Measurements from ENCODE around the gene S100A11. TPM values are rescaled to one million over a fixed set of nuclear protein-coding genes. Genes with fewer than 3 reads are reported as not detected.
A peak's percentile ranks its signal among the peaks of the same experiment; 100 is the strongest.
"Not testable (repeated sequence)": the region's sequence is repeated elsewhere in the genome, so short reads cannot be mapped to it uniquely, and the experiment has no call there.

The S100A11 gene
- polyA plus RNA-seq (2012; ENCODE audit: missing spikeins): 45.2 TPM

DNA sequence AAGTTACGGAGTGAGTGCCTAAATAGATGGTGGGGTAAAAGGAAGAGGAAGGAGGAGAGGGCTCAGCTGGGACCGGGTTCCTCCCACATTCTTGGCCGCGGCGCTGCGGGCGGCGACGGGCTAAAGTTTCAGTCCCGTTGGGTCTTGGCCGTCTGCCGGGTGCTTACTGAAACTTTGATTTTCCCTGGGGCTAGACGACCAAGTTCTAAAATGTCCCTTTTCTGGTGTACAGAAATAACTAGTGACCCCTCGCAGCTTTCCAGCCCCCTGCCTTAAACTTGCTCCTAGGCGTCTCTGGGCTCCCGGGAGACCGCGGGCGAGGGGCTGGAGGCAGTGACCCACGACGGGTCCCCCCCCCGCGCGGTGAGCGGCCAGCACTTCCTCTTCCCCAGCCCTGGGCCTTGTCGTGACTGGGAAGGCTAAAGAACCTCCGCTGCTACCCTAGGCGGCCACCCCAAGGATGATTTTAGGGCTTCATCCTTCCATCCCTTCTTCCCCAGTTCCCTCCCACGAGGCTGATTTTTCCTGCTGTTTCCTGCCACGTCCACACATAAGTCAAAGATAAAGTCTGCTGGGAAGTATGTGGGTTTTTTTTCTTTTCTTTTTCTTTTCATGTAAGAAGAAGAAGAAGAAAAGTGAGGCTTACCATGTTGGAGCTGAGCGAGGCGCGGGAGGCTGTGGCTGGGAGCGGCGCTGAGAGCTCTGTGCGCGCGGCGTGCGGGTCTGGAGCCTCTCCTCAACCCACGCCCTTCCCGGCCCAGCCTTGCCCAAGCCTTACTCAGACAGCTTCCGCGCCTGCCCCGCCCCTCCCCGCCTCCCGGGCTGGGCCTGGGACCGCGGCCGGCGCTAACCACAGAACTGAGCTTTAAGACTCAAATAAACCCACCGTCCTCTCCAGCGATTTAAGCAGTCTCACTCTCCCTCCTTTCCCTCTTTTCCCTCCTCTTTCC, at the start of gene S100A11:
S100A11 (minus strand) TSS at position 738 of the 950 bp plus-strand sequence; CDS start at position 649, 89 bp downstream.
- peak; percentile 56 for DNase-seq (ENCODE audit: insufficient read length)
- TF ChIP-seq TAF1 (IDR thresholded peaks at IDR 0.05; ENCODE audit: borderline replicate concordance, low read depth, low read length) (0 out of 2 replicates have a peak, but pooled peaks have one; percentile 18), POLR2A (IDR thresholded peaks at IDR 0.05; ENCODE audit: low read depth, low read length) (peak; percentile 17; the same call in 1 of the 2 replicates), POLR2AphosphoS5 (IDR thresholded peaks at IDR 0.05; ENCODE audit: low read depth, low read length) (no peak)

DNA sequence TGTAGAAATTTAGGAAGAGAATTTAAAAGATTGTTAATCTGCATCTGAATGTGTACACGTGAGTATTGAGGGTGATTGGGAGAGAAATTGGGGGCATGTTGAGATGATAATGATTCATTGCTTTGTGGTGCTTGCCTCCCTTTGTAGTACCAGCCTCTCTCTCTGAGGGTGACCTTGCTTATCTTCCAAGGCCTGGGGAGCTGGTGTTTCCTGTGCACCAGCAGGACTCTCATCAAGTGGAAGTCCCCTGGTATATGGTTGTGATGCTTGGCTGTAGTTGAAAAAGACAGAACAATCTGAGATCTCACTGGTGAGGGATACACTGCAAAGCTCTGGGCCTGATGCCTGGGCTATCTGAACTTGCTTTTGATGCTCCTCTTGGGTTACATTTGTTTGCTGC, 48.0 kb upstream of the S100A11 start:
- no peak for FAIRE-seq
- no peak for TF ChIP-seq TAF1 (IDR thresholded peaks at IDR 0.05; ENCODE audit: borderline replicate concordance, low read depth, low read length)
- no peak for TF ChIP-seq POLR2A (IDR thresholded peaks at IDR 0.05; ENCODE audit: low read depth, low read length)
- no peak for TF ChIP-seq POLR2AphosphoS5 (IDR thresholded peaks at IDR 0.05; ENCODE audit: low read depth, low read length)
- DNase-seq (ENCODE audit: insufficient read length): no peak

More for the DNA sequence above, at the start of gene S100A11:
- no peak for FAIRE-seq

DNA sequence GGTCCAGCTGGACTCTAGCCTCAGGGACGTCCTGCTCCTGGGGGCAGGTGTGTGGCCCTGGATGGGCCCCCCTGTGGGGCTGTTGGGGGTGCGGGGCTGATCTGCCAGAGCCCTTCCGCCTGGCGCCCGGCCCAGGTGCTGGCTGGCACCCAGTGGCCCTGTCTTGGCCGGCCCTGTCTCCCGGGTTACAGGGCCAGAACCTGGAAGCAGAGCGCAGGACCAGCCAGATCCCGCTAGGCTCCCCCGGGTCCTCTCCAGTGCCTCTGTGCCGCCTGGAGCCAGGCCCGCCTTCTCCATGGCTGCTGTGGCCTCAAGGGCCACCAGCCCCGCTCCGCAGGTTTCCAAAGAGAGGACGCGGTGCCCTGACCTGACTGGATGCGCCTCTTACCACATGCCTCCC, 44.2 kb upstream of the S100A11 start:
- FAIRE-seq; DNase-seq (ENCODE audit: insufficient read length): not testable (repeated sequence)

DNA sequence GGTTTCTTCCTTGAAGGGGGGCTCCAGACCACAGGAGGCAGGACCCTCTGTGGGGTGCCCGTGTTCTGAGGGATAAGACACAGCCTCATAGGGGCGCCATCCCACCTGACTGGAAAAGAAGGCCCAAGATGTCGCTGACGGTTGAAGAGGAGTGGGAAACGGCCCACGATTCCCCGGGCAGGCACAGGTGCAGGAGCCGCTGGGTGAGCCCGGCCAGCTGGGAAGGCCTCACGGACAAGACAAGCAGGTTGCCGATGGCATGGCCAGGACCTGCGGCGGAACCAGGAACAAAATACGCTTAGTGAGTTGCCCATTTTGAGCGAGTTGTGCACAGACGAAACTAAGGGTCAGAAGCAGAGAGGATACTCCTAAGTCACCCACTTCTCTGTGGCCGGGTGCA, 43.7 kb upstream of the S100A11 start:
- not testable (repeated sequence) for FAIRE-seq; DNase-seq (ENCODE audit: insufficient read length)

DNA sequence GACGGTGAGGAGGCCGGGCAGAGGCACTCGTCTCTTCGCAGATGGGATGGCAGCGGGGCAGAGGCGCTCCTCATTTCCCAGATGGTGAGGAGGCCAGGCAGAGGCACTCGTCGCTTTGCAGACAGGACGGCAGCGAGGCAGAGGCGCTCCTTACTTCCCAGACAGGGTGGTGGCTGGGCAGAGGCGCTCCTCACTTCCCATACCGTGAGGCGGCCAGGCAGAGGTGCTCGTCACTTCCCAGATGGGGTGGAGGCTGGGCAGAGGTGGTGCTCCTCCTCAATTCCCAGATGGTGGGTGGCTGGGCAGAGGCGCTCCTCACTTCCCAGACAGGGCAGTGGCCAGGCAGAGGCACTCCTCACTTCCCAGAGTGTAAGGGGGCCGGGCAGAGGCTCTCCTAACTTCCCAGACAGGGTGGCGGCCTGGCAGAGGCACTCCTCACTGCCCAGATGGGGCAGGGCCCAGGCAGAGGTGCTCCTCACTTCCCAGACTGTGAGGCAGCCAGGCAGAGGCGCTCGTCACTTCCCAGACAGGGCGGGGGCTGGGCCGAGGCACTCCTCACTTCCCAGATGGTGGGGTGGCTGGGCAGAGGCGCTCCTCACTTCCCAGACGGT, 42.1 kb upstream of the S100A11 start:
- TF ChIP-seq POLR2AphosphoS5 (IDR thresholded peaks at IDR 0.05; ENCODE audit: low read depth, low read length) (no peak), POLR2A (IDR thresholded peaks at IDR 0.05; ENCODE audit: low read depth, low read length) (no peak), TAF1 (IDR thresholded peaks at IDR 0.05; ENCODE audit: borderline replicate concordance, low read depth, low read length) (no peak)

DNA sequence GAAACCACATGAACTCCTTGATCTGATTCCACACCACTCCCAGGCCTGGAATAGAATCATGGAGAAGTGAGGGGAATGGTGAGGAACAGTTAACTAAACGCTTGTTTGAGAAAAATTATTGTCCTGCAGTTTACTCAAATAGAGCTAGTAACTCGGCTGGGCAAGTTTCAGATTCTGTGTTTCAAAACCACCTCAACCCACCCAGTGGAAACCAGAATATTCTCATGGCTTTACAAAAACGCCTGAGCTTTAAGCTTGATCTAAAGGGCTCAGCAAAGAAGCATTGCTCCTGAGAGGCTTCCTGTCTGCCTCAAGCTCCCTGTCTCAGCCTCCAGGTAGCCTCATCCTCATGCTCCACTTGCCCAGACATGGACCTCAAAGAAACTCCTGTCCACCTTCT, 35.5 kb upstream of the S100A11 start:
- DNase-seq (ENCODE audit: insufficient read length): no peak

More for the DNA sequence above, 42.1 kb upstream of the S100A11 start:
- DNase-seq (ENCODE audit: insufficient read length): no peak
- FAIRE-seq: no peak

DNA sequence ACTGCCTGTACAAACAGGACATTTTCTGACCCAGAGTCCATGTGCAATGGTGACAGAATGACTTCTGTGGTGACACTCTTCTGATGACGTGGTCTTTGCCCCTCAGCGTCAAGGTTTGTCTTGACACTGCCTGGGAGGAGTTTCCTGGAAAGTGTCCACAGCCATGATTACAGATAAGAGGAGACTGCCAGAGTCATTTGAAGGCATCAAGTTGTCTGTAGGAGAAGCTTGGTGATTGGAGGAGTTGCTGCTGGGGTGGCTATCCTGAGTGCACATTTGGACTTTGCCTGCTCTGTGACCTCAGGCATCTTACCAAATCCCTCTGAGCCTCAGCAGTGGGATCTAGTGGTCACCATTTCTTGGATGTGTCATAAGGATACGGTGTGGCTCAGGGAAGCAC, 34.3 kb upstream of the S100A11 start:
- TF ChIP-seq TAF1 (IDR thresholded peaks at IDR 0.05; ENCODE audit: borderline replicate concordance, low read depth, low read length) (no peak), POLR2AphosphoS5 (IDR thresholded peaks at IDR 0.05; ENCODE audit: low read depth, low read length) (no peak), POLR2A (IDR thresholded peaks at IDR 0.05; ENCODE audit: low read depth, low read length) (no peak)
- no peak for DNase-seq (ENCODE audit: insufficient read length)
- FAIRE-seq: no peak

More for the DNA sequence above, 35.5 kb upstream of the S100A11 start:
- FAIRE-seq: no peak
- TF ChIP-seq POLR2A (IDR thresholded peaks at IDR 0.05; ENCODE audit: low read depth, low read length) (no peak), TAF1 (IDR thresholded peaks at IDR 0.05; ENCODE audit: borderline replicate concordance, low read depth, low read length) (no peak), POLR2AphosphoS5 (IDR thresholded peaks at IDR 0.05; ENCODE audit: low read depth, low read length) (no peak)

DNA sequence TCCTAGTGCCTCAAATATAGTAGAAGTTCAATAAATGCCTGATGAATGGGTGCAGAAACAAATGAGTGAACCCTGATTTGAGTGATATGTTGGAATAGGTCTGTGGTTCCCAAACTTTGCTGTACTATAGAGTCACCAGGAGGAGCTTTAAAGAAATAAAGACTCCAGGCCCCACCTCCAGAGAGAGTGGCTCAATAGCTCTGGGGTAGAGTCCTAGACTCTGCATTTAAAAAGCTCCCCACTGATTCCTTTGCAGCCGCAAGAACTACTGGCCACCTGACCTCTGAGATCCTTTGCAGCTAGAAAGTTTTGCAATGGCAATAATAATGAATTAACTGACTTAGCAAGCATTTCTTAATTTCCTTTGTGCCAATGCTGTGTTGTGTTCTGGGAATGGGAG, 31.1 kb upstream of the S100A11 start:
- FAIRE-seq (no peak), DNase-seq (ENCODE audit: insufficient read length) (no peak)
- no peak for TF ChIP-seq POLR2A (IDR thresholded peaks at IDR 0.05; ENCODE audit: low read depth, low read length)
- no peak for TF ChIP-seq POLR2AphosphoS5 (IDR thresholded peaks at IDR 0.05; ENCODE audit: low read depth, low read length)
- no peak for TF ChIP-seq TAF1 (IDR thresholded peaks at IDR 0.05; ENCODE audit: borderline replicate concordance, low read depth, low read length)

DNA sequence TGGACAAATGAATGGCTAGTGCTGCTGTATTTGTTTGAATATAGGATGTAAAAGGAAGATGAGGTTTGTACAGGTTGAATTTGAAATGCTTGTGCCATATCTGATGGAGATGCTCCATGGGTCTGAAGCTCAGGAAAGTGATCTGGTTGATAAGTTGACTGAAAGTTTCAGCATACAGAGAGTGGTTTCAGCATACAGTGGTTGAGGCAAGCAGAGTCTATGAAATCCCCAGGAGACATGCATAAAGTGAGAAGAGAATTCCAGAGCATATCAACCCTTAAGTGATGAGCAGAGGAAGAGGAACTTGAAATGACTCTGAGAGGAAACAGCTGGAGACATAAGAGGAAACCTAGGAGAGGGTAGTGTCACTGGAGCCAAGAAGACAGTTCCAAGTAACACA, 30.3 kb upstream of the S100A11 start:
- FAIRE-seq: no peak
- no peak for TF ChIP-seq TAF1 (IDR thresholded peaks at IDR 0.05; ENCODE audit: borderline replicate concordance, low read depth, low read length)
- no peak for TF ChIP-seq POLR2A (IDR thresholded peaks at IDR 0.05; ENCODE audit: low read depth, low read length)
- no peak for TF ChIP-seq POLR2AphosphoS5 (IDR thresholded peaks at IDR 0.05; ENCODE audit: low read depth, low read length)
- DNase-seq (ENCODE audit: insufficient read length): no peak

DNA sequence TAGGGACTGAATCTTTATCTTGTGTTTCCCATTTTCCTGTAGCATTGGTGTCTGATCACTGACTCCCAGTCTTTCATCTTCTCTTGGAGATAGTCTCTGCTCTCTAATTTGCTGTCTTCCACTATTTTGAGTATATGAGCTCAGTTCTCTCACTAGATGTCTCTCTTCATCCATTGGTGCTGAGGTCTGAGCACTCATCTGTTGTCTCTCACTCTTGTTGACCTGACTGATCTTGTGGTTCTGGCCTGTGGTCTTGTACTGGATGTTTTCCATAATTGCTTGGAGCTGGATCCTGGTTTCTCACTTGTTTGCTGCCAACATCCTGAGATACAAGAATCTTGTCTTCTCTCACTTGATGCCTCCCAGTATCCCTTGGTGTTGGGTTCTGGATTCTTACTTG, 25.1 kb upstream of the S100A11 start:
- DNase-seq (ENCODE audit: insufficient read length) (no peak), FAIRE-seq (no peak)
- TF ChIP-seq POLR2AphosphoS5 (IDR thresholded peaks at IDR 0.05; ENCODE audit: low read depth, low read length) (no peak), POLR2A (IDR thresholded peaks at IDR 0.05; ENCODE audit: low read depth, low read length) (no peak), TAF1 (IDR thresholded peaks at IDR 0.05; ENCODE audit: borderline replicate concordance, low read depth, low read length) (no peak)

DNA sequence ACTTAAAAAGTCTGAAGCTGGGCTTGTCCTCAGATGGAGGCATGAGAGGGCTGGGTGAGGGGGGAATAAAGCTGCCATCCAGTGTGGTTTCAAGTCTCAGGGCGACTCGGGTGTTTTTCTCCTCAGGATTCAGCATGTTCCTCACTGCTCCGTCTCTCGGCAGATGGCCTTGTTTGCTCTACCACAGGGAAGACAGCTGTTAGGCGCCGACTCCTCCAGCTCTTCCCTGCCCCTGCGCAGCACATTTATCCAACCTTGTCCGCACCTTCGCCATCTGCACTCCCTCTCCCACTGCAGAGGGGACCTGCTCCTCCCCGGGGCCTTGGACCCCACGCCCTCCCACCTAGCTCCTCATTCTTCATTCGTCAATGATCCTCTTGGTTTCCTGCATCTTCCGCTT, 16.6 kb upstream of the S100A11 start:
- FAIRE-seq: no peak
- no peak for DNase-seq (ENCODE audit: insufficient read length)
- TF ChIP-seq POLR2AphosphoS5 (IDR thresholded peaks at IDR 0.05; ENCODE audit: low read depth, low read length): no peak
- no peak for TF ChIP-seq TAF1 (IDR thresholded peaks at IDR 0.05; ENCODE audit: borderline replicate concordance, low read depth, low read length)
- no peak for TF ChIP-seq POLR2A (IDR thresholded peaks at IDR 0.05; ENCODE audit: low read depth, low read length)

DNA sequence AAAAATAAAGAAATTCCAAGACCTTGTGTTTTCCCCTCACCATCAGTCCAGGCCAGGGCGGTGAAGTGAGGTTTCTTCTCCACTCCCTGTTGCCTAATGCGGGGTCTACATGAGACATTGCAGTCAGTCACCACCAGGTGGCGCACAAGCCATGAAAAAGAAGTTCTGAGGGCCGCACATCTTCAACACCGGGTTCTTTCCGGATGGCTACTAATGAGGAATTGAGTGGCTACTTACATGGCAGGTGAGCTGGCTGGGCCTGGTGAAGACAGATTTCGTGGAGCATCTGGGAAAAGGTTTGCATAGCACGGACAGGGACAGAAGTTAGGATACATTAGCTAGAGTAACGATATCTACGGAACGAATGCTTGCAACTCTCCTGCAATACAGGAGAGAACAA, 15.8 kb upstream of the S100A11 start:
- DNase-seq (ENCODE audit: insufficient read length): peak; percentile 29
- FAIRE-seq: peak; percentile 80
- TF ChIP-seq POLR2AphosphoS5 (IDR thresholded peaks at IDR 0.05; ENCODE audit: low read depth, low read length) (no peak), POLR2A (IDR thresholded peaks at IDR 0.05; ENCODE audit: low read depth, low read length) (no peak), TAF1 (IDR thresholded peaks at IDR 0.05; ENCODE audit: borderline replicate concordance, low read depth, low read length) (no peak)

Data from GM12892 (cell line).